NB4 (cell line): Measurements from ENCODE around the gene CTDSP2.

Source experiments
- CTCF ChIP-seq: IDR thresholded peaks from one replicate; pipeline ENCODE4 v1.5.1; 2012; ENCODE audit warnings: low read depth, low read length
- MAX ChIP-seq: IDR thresholded peaks from 2 replicates; pipeline ENCODE4 v1.6.1; 2011; ENCODE audit warnings: low read depth, low read length
- MYC ChIP-seq: IDR thresholded peaks from 2 replicates; pipeline ENCODE4 v1.6.1; 2011; ENCODE audit warnings: low read depth, low read length
- POLR2A ChIP-seq: IDR thresholded peaks from 2 replicates; pipeline ENCODE4 v1.6.1; 2011; ENCODE audit warnings: mild to moderate bottlenecking; ENCODE audit not compliant: insufficient read length; ENCODE audit errors: extremely low read depth

GRCh38 chr12:57816001-57816854 lies 30.3 kb downstream of the CTDSP2 start:
- TF ChIP-seq POLR2A, result no peak
- no peak for TF ChIP-seq CTCF
- TF ChIP-seq MYC, result no peak
- TF ChIP-seq MAX, result no peak
